Measurements from ENCODE around the gene ANKRD13B. TPM values are rescaled to one million over a fixed set of nuclear protein-coding genes. Genes with fewer than 3 reads are reported as not detected.

Gene ANKRD13B
- total RNA-seq, 1 donor from 2014 or later, result 13.8 TPM

DNA sequence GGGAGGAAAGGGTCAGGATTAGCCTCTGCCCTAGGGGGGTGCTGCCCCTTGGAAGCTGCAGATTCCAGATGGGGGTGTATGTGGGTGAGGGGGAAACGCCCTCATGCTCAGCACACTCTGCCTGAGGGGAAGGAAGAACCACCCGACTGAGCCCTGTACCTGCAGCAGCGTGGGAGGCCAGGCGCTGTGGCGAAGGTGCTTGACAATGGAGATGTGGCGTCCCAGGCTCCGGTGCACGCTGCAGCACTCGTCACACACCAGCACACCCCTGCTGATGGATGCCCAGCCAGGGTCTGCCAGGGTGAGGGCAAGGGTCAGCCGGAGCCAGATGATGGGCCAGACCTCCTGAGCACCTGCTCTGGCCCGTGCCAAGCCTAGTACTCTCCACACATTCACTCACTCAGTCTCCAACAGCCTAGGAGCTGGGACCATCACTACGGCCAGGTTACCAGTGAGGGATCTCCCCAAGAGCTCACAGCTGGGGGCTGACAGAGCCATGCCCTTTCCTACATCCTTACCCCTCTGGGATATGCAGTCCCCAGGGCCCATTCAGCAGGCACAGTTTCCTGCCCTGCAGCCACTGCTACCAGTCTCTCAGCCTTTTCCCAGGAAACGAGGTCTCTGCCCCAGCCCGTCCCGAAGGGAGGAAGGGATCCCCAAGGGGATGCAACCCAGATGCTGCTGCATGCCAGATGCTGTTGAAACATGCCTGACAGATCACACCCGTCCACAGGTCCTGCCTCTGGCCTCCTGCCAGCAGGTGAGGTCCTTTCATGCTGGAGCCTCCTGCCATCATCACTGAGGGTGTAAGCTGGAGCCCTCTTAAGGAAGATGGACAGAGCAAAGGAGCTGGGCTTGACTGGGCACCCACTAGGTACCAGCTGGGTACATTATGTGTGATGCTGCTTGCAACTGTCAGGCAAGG lies 9.3 kb upstream of the ANKRD13B start:
- TF ChIP-seq CTCF (IDR thresholded peaks at IDR 0.05; ENCODE audit: insufficient read depth, low read length, poor library complexity, severe bottlenecking), result no peak
- no peaks in the 10 kb centered on the region for H3K27me3 ChIP-seq (ENCODE audit: control insufficient read depth, insufficient read depth, low read length)
- no peaks in the 10 kb centered on the region for H3K36me3 ChIP-seq (ENCODE audit: control insufficient read depth, insufficient read depth, low read length)
- DNase-seq (ENCODE audit: low read depth), result no peak
- no peak overlapping the region for H3K4me3 ChIP-seq (ENCODE audit: low read depth, low read length)

GRCh38 chr17:29584452-29585079 lies 8.4 kb upstream of the ANKRD13B start:
- no peaks in the 10 kb centered on the region for H3K36me3 ChIP-seq (ENCODE audit: control insufficient read depth, insufficient read depth, low read length)
- H3K4me3 ChIP-seq (ENCODE audit: low read depth, low read length), result no peak overlapping the region
- H3K27me3 ChIP-seq (ENCODE audit: control insufficient read depth, insufficient read depth, low read length), result no peaks in the 10 kb centered on the region
- no peak for TF ChIP-seq CTCF (IDR thresholded peaks at IDR 0.05; ENCODE audit: insufficient read depth, low read length, poor library complexity, severe bottlenecking)
- no peak for DNase-seq (ENCODE audit: low read depth)

DNA sequence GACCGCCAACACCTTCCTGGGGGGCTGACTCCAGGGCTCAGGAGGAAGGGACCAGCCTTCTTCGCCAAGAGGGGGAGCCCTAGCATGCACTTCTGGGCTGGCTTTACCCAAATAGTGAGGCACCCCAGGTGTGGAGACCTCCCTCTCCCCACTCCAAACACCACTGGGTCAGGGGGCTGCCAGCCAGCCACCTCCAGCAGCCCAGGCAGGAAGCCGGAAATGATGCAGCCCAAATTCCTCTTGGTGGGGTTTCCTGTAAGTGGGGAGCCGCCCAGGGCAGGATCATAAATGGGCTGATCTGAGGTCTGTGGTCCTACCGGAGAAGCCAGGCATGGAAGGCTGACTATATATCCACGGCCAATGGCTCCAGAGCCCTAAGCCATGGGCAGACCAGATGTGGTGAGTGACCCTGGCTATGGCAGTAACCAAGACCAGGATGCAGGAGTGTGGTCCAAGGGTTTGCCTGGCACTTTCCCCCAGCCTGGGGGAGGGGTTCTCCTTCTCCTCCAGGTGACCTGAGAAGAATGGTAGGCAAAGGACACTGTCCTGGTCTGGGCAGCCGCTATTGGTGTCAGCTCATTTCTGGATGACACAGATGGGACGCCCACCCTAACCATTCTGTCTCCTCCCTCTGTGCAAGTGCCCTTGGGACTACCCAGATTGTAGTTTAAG lies 7.7 kb upstream of the ANKRD13B start:
- no peaks in the 10 kb centered on the region for H3K27me3 ChIP-seq (ENCODE audit: control insufficient read depth, insufficient read depth, low read length)
- peak; percentile 31 for TF ChIP-seq CTCF (IDR thresholded peaks at IDR 0.05; ENCODE audit: insufficient read depth, low read length, poor library complexity, severe bottlenecking)
- H3K4me3 ChIP-seq (ENCODE audit: low read depth, low read length), result no peak overlapping the region
- no peaks in the 10 kb centered on the region for H3K36me3 ChIP-seq (ENCODE audit: control insufficient read depth, insufficient read depth, low read length)
- no peak for DNase-seq (ENCODE audit: low read depth)

- DNase-seq (ENCODE audit: low read depth), result no peak
- no peak overlapping the region for H3K4me3 ChIP-seq (ENCODE audit: low read depth, low read length)
- no peaks in the 10 kb centered on the region for H3K27me3 ChIP-seq (ENCODE audit: control insufficient read depth, insufficient read depth, low read length)
- H3K36me3 ChIP-seq (ENCODE audit: control insufficient read depth, insufficient read depth, low read length), result no peaks in the 10 kb centered on the region
- no peak for TF ChIP-seq CTCF (IDR thresholded peaks at IDR 0.05; ENCODE audit: insufficient read depth, low read length, poor library complexity, severe bottlenecking)
These were observed 6.1 kb upstream of the ANKRD13B start for GRCh38 chr17:29586676-29587469.

DNA sequence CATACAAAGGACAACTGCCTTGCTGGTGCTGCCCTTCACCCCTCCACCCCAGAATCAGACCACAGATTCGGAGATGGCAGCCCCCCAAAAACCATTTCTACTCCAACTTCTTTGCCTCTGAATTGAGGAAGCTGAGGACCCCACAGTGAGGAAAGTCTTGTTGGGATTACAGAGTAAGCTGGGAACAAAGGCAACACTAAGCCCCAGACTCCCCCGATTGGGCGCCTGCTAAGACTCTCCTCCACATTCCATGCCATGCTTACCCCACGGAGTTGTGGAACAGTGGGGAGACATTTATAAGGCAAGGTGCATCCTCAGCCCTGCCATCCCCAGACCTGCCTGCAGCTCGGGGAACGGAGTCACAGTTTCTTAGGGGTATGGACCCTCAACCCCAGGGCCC lies 5.3 kb upstream of the ANKRD13B start:
- no peaks in the 10 kb centered on the region for H3K36me3 ChIP-seq (ENCODE audit: control insufficient read depth, insufficient read depth, low read length)
- no peak for DNase-seq (ENCODE audit: low read depth)
- peak overlapping the region; percentile 73 for H3K4me3 ChIP-seq (ENCODE audit: low read depth, low read length)
- no peak for TF ChIP-seq CTCF (IDR thresholded peaks at IDR 0.05; ENCODE audit: insufficient read depth, low read length, poor library complexity, severe bottlenecking)
- H3K27me3 ChIP-seq (ENCODE audit: control insufficient read depth, insufficient read depth, low read length), result no peaks in the 10 kb centered on the region

Measured in kidney epithelial cell (primary cell).